Measurements from ENCODE around the gene TAF11L5.
"Not testable (repeated sequence)": the region's sequence is repeated elsewhere in the genome, so short reads cannot be mapped to it uniquely, and the experiment has no call there.

The TAF11L5 gene

DNA sequence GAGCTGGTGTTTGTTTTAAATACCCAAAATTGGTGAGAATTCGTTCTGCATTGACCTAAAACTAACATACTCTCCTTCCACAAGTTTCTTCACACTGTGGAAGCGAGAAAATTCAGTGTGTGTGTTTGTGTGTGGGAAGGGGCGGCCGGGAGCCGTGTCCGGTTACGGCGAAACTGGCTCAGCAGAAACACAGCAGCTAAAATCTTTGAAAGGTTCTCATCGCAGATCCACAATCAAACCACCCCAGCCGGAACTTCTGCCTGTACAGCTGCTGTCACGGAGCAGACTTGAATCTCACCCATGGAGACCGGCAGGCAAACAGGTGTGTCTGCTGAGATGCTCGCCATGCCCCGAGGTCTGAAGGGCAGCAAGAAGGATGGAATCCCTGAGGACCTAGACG is 3.3 kb downstream of the TAF11L5 start, which contains the start of gene TAF11L6:
TSS of gene TAF11L6 (plus strand) at position 301 of the 400 bp plus-strand sequence.
- not testable (repeated sequence) for DNase-seq (ENCODE audit: extremely low read depth, insufficient read length); H3K4me3 ChIP-seq (replicated peaks; ENCODE audit: low read depth, low read length); H3K27me3 ChIP-seq (replicated peaks; ENCODE audit: control insufficient read depth, insufficient read depth, low read length); H3K36me3 ChIP-seq (ENCODE audit: control insufficient read depth, insufficient read depth, low read length)

All from GM06990 (cell line).